ENCODE data around the gene STAG1.
"Not testable (repeated sequence)": the region's sequence is repeated elsewhere in the genome, so short reads cannot be mapped to it uniquely, and the experiment has no call there.

The STAG1 gene

GRCh38 chr3:136577791-136578190 lies 174.4 kb downstream of the STAG1 start:
- no peak for DNase-seq

- no peak for DNase-seq
These were observed 175.7 kb downstream of the STAG1 start for GRCh38 chr3:136576279-136577009.

GRCh38 chr3:136567599-136568188 lies 184.5 kb downstream of the STAG1 start:
- DNase-seq = no peak

GRCh38 chr3:136564962-136565361 lies 187.2 kb downstream of the STAG1 start:
- not testable (repeated sequence) for DNase-seq

- DNase-seq = no peak
These were observed 190.2 kb downstream of the STAG1 start for GRCh38 chr3:136562026-136562425.

- DNase-seq = no peak
These were observed 192.3 kb downstream of the STAG1 start for GRCh38 chr3:136559896-136560295.

GRCh38 chr3:136549461-136549860 lies 202.7 kb downstream of the STAG1 start:
- peak; percentile 57 for DNase-seq

GRCh38 chr3:136547293-136547692 lies 204.9 kb downstream of the STAG1 start:
- no peak for DNase-seq

GRCh38 chr3:136546720-136547119 lies 205.5 kb downstream of the STAG1 start:
- DNase-seq = no peak

- no peak for DNase-seq
These were observed 206.4 kb downstream of the STAG1 start for GRCh38 chr3:136545664-136546268.

GRCh38 chr3:136544532-136544931 lies 207.6 kb downstream of the STAG1 start:
- no peak for DNase-seq

- peak; percentile 75 for DNase-seq
These were observed 208.8 kb downstream of the STAG1 start for GRCh38 chr3:136543385-136543784.

- DNase-seq = no peak
These were observed 216.3 kb downstream of the STAG1 start for GRCh38 chr3:136535906-136536305.

GRCh38 chr3:136532766-136533165 lies 219.4 kb downstream of the STAG1 start:
- no peak for DNase-seq

- no peak for DNase-seq
These were observed 234.1 kb downstream of the STAG1 start for GRCh38 chr3:136518102-136518501.

GRCh38 chr3:136516656-136517055 lies 235.5 kb downstream of the STAG1 start:
- DNase-seq = no peak

- DNase-seq = no peak
These were observed 236.1 kb downstream of the STAG1 start for GRCh38 chr3:136516095-136516494.

- not testable (repeated sequence) for DNase-seq
These were observed 237.6 kb downstream of the STAG1 start for GRCh38 chr3:136514533-136514932.

- DNase-seq = no peak
These were observed 238.8 kb downstream of the STAG1 start for GRCh38 chr3:136513367-136513766.

GRCh38 chr3:136512381-136512780 lies 239.8 kb downstream of the STAG1 start:
- DNase-seq = no peak

GRCh38 chr3:136505676-136506075 lies 246.5 kb downstream of the STAG1 start:
- no peak for DNase-seq

- no peak for DNase-seq
These were observed 249.1 kb downstream of the STAG1 start for GRCh38 chr3:136503056-136503455.

GRCh38 chr3:136498919-136499447 lies 253.2 kb downstream of the STAG1 start:
- no peak for DNase-seq

GRCh38 chr3:136495213-136495612 lies 257.0 kb downstream of the STAG1 start:
- no peak for DNase-seq
